Fibroblast of pulmonary artery (primary cell): ENCODE results near the gene BBLN.
A peak's percentile ranks its signal among the peaks of the same experiment; 100 is the strongest.

ENCODE experiments used
- DNase-seq: peaks from one replicate; pipeline ENCODE4 v3.0.0-alpha.2; 2010; ENCODE audit warnings: low read depth
- H3K4me3 ChIP-seq: replicated peaks from 2 replicates; pipeline ENCODE4 v1.5.1; 2011; ENCODE audit warnings: low read depth, mild to moderate bottlenecking, control low read depth, low read length, moderate library complexity
- TF ChIP-seq, protein P1 (sequence below): IDR thresholded peaks from 2 replicates; pipeline ENCODE4 v1.5.1; 2011; ENCODE audit warnings: mild to moderate bottlenecking, control low read depth, low read length, inconsistent platforms; ENCODE audit errors: missing control alignments

BBLN gene

GRCh38 chr9:128201441-128202369 is 41.6 kb downstream of the BBLN start:
- TF ChIP-seq, protein P1, sequence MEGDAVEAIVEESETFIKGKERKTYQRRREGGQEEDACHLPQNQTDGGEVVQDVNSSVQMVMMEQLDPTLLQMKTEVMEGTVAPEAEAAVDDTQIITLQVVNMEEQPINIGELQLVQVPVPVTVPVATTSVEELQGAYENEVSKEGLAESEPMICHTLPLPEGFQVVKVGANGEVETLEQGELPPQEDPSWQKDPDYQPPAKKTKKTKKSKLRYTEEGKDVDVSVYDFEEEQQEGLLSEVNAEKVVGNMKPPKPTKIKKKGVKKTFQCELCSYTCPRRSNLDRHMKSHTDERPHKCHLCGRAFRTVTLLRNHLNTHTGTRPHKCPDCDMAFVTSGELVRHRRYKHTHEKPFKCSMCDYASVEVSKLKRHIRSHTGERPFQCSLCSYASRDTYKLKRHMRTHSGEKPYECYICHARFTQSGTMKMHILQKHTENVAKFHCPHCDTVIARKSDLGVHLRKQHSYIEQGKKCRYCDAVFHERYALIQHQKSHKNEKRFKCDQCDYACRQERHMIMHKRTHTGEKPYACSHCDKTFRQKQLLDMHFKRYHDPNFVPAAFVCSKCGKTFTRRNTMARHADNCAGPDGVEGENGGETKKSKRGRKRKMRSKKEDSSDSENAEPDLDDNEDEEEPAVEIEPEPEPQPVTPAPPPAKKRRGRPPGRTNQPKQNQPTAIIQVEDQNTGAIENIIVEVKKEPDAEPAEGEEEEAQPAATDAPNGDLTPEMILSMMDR, result no peak
- DNase-seq, result no peak
- H3K4me3 ChIP-seq, result no peak overlapping the region

DNA sequence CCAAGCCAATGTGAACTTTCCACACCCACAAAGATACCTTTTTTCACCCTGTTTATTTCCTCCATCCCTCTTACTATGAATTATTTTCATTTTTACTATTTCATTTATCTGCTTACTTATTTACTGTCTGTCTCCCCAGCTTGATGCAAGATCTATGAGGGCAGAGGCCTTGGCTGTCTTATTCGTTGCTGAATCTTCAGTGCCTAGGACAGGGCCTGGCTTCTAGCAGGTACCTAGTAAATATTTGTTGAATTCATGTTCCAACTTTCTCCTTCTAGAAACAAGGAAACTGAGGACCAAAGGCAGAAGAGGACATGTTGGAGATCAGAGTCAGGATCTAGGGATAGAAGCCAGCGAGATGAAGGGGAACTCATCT is 42.6 kb downstream of the BBLN start:
- DNase-seq, result no peak
- no peak overlapping the region for H3K4me3 ChIP-seq

DNA sequence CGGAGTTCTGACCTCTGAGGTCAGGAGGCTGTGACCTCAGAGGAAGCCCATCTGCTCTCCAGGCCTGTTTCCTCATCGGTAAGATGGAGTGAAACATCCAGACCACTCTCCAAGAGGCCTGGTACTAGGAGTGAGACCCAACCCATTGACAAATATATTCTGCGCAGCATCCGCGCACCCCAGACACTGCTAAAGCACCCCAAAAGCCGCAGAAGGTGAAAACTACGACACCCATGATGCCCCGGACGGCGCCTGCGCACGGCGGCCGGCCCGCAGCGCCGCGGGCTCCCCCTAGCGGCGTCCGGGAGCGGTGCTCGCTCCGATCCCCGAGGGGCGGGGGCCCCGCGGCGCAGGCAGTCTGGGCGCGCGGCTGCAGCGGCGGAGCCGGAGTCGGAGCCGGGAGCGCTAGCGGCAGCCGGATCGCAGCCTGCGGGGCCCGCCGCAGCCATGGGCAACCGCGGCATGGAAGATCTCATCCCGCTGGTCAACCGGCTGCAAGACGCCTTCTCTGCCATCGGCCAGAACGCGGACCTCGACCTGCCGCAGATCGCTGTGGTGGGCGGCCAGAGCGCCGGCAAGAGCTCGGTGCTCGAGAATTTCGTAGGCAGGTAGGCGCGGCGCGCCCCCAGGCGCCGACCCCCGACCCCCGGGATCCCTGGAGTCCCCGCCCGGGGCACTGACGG is 43.1 kb downstream of the BBLN start, which contains the start of gene DNM1:
TSS of gene DNM1 (plus strand) at position 356 of the 683 bp plus-strand sequence. CDS start at position 448, 92 bp downstream.
- TF ChIP-seq, protein P1, result peak; percentile 23
- DNase-seq, result peak; percentile 60
- H3K4me3 ChIP-seq, result peak within 1 kb of the TSS; percentile 64

More for the DNA sequence above, 42.6 kb downstream of the BBLN start:
- TF ChIP-seq, protein P1, result no peak

- DNase-seq, result no peak
- H3K4me3 ChIP-seq, result peak overlapping the region; percentile 64
- TF ChIP-seq, protein P1, result no peak
Observed at GRCh38 chr9:128203707-128204551, 43.9 kb downstream of the BBLN start.

GRCh38 chr9:128204858-128205257 is 44.8 kb downstream of the BBLN start:
- no peak overlapping the region for H3K4me3 ChIP-seq
- TF ChIP-seq, protein P1, result no peak
- DNase-seq, result no peak

GRCh38 chr9:128205296-128205944 is 45.4 kb downstream of the BBLN start:
- H3K4me3 ChIP-seq, result no peak overlapping the region
- no peak for DNase-seq
- TF ChIP-seq, protein P1, result no peak
